IPS-15b (cell line): ENCODE results near the gene DNMT3A.
A peak's percentile ranks its signal among the peaks of the same experiment; 100 is the strongest.

ENCODE experiments used
- H3K27me3 ChIP-seq: one replicate; pipeline ENCODE4 v1.6.1; 2013; ENCODE audit warnings: low read length; ENCODE audit not compliant: control insufficient read depth, insufficient read depth
- H3K36me3 ChIP-seq: one replicate; pipeline ENCODE4 v1.6.1; 2013; ENCODE audit warnings: low read length; ENCODE audit not compliant: control insufficient read depth, insufficient read depth
- H3K4me1 ChIP-seq: one replicate; pipeline ENCODE4 v1.6.1; 2013; ENCODE audit warnings: mild to moderate bottlenecking, low read length; ENCODE audit not compliant: control insufficient read depth, insufficient read depth
- H3K4me3 ChIP-seq: one replicate; pipeline ENCODE4 v1.5.1; 2013; ENCODE audit warnings: low read depth, low read length
- H3K9ac ChIP-seq: one replicate; pipeline ENCODE4 v1.6.1; 2013; ENCODE audit warnings: low read depth, mild to moderate bottlenecking, low read length
- H3K9me3 ChIP-seq: one replicate; pipeline ENCODE4 v1.6.1; 2013; ENCODE audit warnings: mild to moderate bottlenecking, low read length; ENCODE audit not compliant: control insufficient read depth, insufficient read depth

The DNMT3A gene

DNA sequence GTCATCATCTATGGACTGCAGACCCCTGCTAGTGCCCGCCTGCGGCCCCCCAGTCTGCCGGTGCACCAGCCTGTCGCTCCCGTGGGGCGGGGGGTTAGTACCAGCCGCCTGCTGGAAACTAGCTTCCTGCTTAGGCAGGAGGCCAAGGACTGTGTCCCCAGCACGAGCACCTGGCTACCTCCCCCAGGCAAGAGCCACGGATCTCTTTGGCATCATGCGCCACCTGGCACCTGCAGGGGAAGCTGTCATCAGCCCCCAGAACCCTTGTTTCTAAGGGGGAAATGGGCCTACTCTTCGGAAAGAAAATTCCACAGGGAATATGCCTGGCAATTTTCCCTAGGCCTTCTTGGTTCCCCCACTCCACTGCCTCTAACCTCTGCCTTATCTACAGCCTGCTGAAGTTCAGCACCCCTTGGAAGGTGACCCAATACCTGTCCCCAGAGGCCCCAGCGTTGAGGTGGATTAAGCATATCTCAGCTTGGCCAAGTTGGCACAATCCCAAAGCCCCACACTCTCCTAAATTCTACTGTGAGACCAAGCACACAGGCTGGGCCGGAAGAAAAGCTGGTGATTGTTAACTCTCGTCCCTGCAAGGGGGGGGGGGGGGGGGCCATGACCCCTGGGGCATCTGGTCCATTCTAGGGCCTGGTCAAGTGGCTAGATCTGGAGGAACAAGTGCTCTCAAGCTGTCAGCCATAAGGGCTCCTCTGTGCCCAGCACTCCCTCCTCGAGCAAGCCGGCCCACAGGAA, 111.4 kb downstream of the DNMT3A start:
- Histone ChIP-seq H3K4me3 (no peak overlapping the region), H3K9me3 (no peaks in the 10 kb centered on the region), H3K36me3 (peaks cover 31% of the 10 kb centered on the region), H3K9ac (no peak overlapping the region), H3K27me3 (no peaks in the 10 kb centered on the region), H3K4me1 (peaks cover 14% of the 10 kb centered on the region)

DNA sequence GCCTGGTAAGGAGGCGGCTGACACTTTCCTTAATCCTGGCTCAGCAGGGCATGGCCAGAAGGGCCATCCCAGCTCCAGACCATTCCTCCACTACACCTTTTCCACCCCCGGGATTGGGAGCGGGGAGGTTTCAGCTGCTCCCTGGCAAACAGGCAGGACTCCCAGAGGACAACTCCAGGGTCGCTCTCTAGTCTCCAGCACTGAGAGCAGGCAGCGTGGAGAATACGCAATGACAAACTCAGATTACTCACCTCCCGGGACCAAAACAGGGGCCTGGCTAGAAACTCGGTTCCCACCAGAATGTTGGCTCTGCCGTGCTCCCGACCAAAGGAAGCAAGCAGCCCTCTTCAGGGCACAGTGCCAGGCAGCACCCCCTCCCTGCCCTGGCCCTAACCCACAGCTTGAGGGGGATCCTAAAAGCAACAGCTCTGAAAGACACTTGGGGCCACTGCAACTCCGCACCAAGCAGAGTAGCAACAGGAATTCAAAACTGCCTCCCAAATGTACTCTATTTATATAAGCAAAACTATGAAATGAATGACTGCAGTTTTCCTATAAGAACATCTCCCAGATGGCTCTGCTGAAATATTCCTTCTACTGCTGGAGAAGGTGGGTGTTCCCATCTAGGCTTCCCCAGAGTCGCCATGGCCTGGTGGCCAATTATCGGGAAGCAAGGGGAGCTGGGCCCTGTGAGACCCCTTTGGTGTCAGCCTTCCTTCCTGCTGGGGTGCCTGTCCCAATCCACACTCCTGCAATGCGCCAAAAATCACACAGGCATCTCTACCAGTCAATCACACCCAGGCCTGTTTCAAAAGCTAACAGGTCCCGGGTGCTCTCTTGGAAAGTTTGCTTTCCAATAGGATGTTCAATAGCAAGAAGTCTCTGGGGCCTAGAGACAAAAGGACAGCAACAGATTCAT, 112.2 kb downstream of the DNMT3A start:
- Histone ChIP-seq H3K27me3 (no peaks in the 10 kb centered on the region), H3K9me3 (no peaks in the 10 kb centered on the region), H3K4me1 (peaks cover 14% of the 10 kb centered on the region), H3K4me3 (no peak overlapping the region), H3K36me3 (peaks cover 26% of the 10 kb centered on the region), H3K9ac (peak overlapping the region; percentile 50)

DNA sequence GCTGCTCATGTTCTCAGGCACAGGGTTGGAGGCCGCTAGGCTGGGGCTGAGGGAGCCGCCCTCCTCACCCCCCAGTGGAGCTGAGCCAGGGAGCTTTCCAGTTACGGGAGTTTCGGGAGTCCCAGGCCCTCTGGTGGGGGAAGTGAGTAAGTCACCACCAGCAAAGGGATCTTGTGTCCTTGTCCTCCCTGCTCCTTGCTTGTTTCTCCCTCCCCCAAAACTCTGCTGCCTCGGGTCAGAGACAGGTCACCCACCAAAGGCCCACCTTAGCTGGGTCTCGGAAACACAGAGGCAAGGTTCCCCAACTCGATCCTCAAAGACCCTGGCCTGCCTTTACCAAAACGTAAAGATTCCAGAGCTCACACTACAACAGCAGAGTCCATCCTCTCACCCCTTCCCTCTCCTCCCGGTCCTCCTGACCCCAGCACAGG, 112.9 kb downstream of the DNMT3A start:
- Histone ChIP-seq H3K36me3 (peaks cover 19% of the 10 kb centered on the region), H3K9me3 (no peaks in the 10 kb centered on the region), H3K4me1 (peaks cover 14% of the 10 kb centered on the region), H3K9ac (peak overlapping the region; percentile 50), H3K4me3 (no peak overlapping the region), H3K27me3 (no peaks in the 10 kb centered on the region)

DNA sequence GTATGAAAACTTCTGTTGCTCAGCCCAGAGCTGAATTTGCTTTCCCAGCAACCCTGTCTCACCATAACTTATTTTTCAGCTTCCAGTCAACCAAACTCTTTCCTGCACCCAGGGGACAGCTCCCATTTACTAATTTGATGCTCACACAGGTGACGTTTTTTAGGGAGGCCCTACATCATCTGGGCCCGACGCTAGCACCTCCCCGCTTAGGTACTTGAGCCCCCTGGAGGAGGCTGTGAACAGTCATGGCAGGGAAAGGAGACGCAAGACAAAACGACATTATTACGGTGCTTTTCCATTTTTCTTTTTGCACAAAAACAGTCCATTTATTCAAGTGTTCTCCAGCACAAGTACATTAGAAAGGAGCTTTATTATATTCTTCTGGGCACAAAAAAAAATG, 114.1 kb downstream of the DNMT3A start:
- no peak overlapping the region for H3K9ac ChIP-seq
- H3K27me3 ChIP-seq, result no peaks in the 10 kb centered on the region
- H3K9me3 ChIP-seq, result no peaks in the 10 kb centered on the region
- H3K36me3 ChIP-seq, result peaks cover 7% of the 10 kb centered on the region
- H3K4me1 ChIP-seq, result peaks cover 14% of the 10 kb centered on the region
- no peak overlapping the region for H3K4me3 ChIP-seq

DNA sequence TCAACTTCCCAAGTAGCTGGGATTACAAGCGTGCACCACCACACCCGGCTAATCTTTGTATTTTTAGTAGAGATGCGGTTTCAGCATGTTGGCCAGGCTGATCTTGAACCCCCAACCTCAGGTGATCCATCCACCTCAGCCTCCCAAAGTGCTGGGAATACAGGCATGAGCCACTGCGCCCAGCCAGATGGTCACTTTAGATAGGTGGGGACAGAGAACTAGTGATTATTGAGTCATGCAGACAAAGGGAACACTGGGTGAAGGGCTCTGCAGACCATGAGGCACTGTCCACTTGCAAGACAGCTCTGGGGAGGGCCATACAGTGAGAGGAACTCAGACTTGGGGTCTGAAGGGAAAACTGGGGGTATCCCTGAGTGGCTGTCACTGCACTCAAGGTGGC, 114.9 kb downstream of the DNMT3A start:
- Histone ChIP-seq H3K4me3 (no peak overlapping the region), H3K9me3 (no peaks in the 10 kb centered on the region), H3K9ac (no peak overlapping the region), H3K36me3 (peaks cover 3% of the 10 kb centered on the region), H3K4me1 (peaks cover 14% of the 10 kb centered on the region), H3K27me3 (no peaks in the 10 kb centered on the region)

DNA sequence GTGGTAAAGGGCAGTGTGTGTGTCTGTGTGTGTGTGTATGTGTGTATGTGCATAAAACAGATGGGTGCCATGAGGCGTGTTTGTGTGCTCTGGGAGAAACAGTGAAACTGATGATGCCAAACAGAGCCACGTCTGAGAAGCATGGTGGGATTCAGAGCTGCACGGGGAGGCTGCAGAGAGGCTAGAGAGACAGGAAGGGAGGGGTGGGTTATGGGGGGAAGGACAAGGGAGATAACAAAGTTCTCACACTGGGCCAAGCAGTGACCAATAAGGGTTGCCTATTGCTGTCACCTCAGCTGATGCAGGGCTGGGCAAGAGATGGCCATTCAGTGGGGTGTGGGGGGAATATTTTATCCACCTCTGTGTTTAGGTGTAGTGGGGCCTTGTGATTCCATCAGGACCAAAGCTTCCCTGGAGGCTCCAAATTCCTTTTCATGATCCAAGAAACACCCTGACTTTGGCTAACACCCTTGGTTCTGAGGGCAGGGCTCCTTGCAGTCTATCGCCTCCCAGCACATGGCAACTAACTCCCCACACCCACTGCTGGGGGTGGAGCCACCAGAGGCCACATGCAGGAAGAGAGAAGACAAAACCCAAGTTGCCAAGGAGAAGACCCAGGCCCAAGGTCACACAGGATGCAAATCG, 119.1 kb downstream of the DNMT3A start:
- H3K9me3 ChIP-seq, result no peaks in the 10 kb centered on the region
- no peaks in the 10 kb centered on the region for H3K27me3 ChIP-seq
- no peak overlapping the region for H3K4me3 ChIP-seq
- no peaks in the 10 kb centered on the region for H3K4me1 ChIP-seq
- H3K36me3 ChIP-seq, result no peaks in the 10 kb centered on the region
- H3K9ac ChIP-seq, result no peak overlapping the region

DNA sequence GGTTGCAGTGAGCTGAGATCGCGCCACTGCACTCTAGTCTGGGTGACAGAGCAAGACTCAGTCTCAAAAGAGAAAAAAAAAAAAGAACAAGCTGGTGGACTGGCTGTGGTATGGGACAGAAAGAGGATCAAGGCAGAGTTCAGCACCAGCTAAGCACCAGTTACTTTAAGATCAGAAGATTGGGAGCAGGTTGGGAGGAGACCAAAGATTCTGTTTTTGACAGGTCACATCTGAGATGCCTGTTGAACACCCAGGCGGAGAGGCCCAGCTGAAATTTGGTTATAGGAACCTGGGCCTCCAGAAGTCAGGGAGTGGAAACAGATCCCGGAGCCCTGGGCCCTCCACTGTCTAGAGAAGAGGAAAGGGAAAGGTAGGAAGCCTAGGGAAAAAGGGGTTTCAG, 120.1 kb downstream of the DNMT3A start:
- H3K4me1 ChIP-seq, result no peaks in the 10 kb centered on the region
- no peaks in the 10 kb centered on the region for H3K9me3 ChIP-seq
- H3K4me3 ChIP-seq, result no peak overlapping the region
- H3K36me3 ChIP-seq, result no peaks in the 10 kb centered on the region
- no peaks in the 10 kb centered on the region for H3K27me3 ChIP-seq
- H3K9ac ChIP-seq, result no peak overlapping the region

DNA sequence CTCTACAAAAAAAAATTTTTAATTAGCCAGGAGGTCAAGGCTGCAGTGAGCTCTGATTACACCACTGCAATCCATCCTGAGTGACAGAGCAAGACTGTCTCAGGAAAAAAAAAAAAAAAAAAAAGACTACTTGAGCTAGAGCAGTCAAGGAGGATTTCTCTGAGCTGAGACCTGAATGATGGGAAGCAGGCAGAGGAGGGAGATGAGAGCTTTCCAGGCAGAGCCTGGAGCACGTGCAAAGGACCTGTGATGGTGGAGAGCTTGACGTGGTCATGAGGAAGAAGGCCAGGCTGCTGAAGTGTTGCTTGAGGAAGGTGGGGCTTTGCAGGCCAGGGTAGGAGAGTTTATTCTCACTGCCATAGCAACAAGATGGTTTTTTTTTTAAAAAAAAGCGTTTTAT, 121.4 kb downstream of the DNMT3A start:
- no peaks in the 10 kb centered on the region for H3K4me1 ChIP-seq
- no peak overlapping the region for H3K9ac ChIP-seq
- no peaks in the 10 kb centered on the region for H3K9me3 ChIP-seq
- H3K36me3 ChIP-seq, result no peaks in the 10 kb centered on the region
- H3K4me3 ChIP-seq, result no peak overlapping the region
- no peaks in the 10 kb centered on the region for H3K27me3 ChIP-seq

DNA sequence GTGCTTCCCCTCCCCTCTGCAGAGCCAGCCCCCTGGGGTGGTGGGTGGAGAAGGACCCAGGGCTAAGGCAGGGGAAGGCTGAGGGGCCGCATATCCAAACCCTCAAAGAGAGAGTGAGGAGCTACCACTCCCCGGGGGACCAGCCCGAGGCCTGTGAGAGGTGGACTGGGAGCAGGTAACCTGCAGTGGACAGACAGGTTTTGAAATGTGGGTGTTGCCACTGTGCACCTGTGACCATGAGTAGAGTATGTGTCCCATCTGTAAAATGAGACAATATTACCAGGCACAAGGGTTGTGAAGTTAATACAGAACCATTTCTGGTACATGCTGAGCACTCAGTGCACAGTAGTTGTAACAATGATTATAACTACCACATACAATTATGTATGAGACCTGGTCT, 122.1 kb downstream of the DNMT3A start:
- no peak overlapping the region for H3K9ac ChIP-seq
- H3K27me3 ChIP-seq, result no peaks in the 10 kb centered on the region
- H3K4me1 ChIP-seq, result peaks cover 2% of the 10 kb centered on the region
- no peak overlapping the region for H3K4me3 ChIP-seq
- H3K9me3 ChIP-seq, result no peaks in the 10 kb centered on the region
- no peaks in the 10 kb centered on the region for H3K36me3 ChIP-seq

DNA sequence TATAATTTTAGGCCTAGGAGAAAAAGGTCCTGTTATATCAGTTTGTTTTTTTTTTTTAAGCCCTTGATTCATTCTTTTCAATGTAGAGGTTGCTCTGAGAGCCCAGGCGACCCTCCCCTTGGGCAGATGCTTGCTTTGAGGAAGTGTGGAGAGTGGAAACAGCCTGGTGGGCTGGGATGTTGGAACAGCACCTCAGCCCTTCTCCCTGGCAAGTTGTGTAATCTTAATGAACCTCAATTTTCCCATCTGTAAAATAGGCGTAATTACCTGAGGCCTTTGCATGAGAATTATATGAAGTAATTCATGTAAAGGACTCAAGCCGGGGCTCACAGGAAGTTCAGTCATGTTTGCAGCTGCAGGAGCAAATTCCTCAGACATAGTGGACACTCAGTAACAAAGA, 123.6 kb downstream of the DNMT3A start:
- Histone ChIP-seq H3K9ac (no peak overlapping the region), H3K36me3 (no peaks in the 10 kb centered on the region), H3K9me3 (no peaks in the 10 kb centered on the region), H3K4me1 (peaks cover 2% of the 10 kb centered on the region), H3K4me3 (no peak overlapping the region), H3K27me3 (no peaks in the 10 kb centered on the region)

DNA sequence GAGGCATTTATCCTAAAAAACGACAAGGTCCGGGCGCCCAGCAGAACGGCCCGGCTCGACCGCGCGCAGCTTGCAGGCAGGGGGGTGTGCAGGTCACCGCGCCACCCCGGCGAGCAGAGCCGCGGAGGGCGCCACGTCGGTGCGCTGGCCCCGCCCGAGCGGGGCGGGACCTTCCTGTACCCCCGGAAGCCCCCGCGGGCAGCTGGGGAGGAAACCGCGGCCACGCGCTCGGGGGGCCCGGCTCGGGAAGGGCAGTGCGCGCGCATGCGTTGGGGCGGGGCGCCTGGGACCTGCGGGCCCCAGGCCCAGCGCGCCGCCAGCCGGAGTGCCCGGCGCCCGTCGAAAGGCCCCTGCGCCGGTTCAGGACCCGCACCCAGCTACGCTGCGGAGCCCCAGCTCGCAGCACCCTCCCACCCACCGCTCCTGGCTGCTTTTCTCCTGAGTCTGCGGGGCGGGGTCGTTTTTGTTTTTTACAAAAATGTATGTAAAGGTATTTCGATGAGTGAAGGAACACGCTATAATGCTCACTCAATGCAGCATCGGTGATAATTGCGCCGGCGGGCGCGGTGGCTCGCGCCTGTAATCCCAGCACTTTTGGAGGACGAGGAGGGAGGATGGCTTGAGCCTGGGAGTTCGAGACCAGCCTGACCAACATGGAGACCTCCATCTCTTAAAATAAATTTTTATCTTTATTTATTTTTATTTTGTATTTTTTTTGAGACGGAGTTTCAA, 125.6 kb downstream of the DNMT3A start:
- Histone ChIP-seq H3K9ac (peak overlapping the region; percentile 79), H3K36me3 (no peaks in the 10 kb centered on the region), H3K4me1 (peaks cover 2% of the 10 kb centered on the region), H3K9me3 (no peaks in the 10 kb centered on the region), H3K4me3 (peak overlapping the region; percentile 82), H3K27me3 (no peaks in the 10 kb centered on the region)
